Upper lobe of right lung (tissue), 1 donor: ENCODE data around the gene ADGRV1. TPM values are rescaled to one million over a fixed set of nuclear protein-coding genes. Genes with fewer than 3 reads are reported as not detected.

Experiments used
- ATAC-seq: fragments of 200-7000 bp; cut with Tn5 transposase; one replicate; pipeline ENCODE4 v1.9.1; 2020; ENCODE audit warnings: mild to moderate bottlenecking, moderate library complexity
- DNase-seq: peaks from one replicate; pipeline ENCODE4 v3.0.0-alpha.2; 2020
- H3K27ac ChIP-seq: fragments of 200-600 bp; one replicate; pipeline ENCODE4 v1.8.0; 2022
- H3K27me3 ChIP-seq: fragments of 200-600 bp; one replicate; pipeline ENCODE4 v1.8.0; 2022; ENCODE audit warnings: mild to moderate bottlenecking
- H3K36me3 ChIP-seq: fragments of 200-600 bp; one replicate; pipeline ENCODE4 v1.8.0; 2022
- H3K4me1 ChIP-seq: fragments of 200-600 bp; one replicate; pipeline ENCODE4 v1.8.0; 2022
- H3K4me3 ChIP-seq: fragments of 200-600 bp; one replicate; pipeline ENCODE4 v1.8.0; 2022; ENCODE audit warnings: mild to moderate bottlenecking
- H3K9me3 ChIP-seq: fragments of 200-600 bp; one replicate; pipeline ENCODE4 v1.8.0; 2022
- intact Hi-C: fragments of 100-400 bp; cut with DNase I; formaldehyde crosslinking; loops from one replicate; pipeline ENCODE4 v1.11.0; 2022
- total RNA-seq: library from RNA; stranded (reverse); fragmentation: NEBNext Ultra II Directional; extraction: Animal tissue kit (Norgen Biotek cat#: 25700); gene quantifications from one replicate; pipeline ENCODE4 v1.2.1, GENCODE V29; 2021
- TF ChIP-seq, protein P1 (sequence below): fragments of 200-600 bp; IDR thresholded peaks from one replicate; pipeline ENCODE4 v1.8.0; 2022; ENCODE audit warnings: antibody characterized with exemption
- donor health status: DM: no; HTN: yes; CAD: no; lungs with severe emphysema.

The ADGRV1 gene
- total RNA-seq, 1 donor from 2014 or later = 47.1 TPM

GRCh38 chr5:90898326-90899013, 339.9 kb downstream of the ADGRV1 start:
- H3K36me3 ChIP-seq = no peaks in the 10 kb centered on the region
- H3K4me1 ChIP-seq = no peaks in the 10 kb centered on the region
- H3K27me3 ChIP-seq = no peaks in the 10 kb centered on the region
- TF ChIP-seq, protein P1, sequence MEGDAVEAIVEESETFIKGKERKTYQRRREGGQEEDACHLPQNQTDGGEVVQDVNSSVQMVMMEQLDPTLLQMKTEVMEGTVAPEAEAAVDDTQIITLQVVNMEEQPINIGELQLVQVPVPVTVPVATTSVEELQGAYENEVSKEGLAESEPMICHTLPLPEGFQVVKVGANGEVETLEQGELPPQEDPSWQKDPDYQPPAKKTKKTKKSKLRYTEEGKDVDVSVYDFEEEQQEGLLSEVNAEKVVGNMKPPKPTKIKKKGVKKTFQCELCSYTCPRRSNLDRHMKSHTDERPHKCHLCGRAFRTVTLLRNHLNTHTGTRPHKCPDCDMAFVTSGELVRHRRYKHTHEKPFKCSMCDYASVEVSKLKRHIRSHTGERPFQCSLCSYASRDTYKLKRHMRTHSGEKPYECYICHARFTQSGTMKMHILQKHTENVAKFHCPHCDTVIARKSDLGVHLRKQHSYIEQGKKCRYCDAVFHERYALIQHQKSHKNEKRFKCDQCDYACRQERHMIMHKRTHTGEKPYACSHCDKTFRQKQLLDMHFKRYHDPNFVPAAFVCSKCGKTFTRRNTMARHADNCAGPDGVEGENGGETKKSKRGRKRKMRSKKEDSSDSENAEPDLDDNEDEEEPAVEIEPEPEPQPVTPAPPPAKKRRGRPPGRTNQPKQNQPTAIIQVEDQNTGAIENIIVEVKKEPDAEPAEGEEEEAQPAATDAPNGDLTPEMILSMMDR = no peak
- intact Hi-C loops = no loop called here
- H3K9me3 ChIP-seq = no peaks in the 10 kb centered on the region
- DNase-seq (no peak), ATAC-seq (no peak)
- no peak overlapping the region for H3K27ac ChIP-seq
- H3K4me3 ChIP-seq = no peak overlapping the region

DNA sequence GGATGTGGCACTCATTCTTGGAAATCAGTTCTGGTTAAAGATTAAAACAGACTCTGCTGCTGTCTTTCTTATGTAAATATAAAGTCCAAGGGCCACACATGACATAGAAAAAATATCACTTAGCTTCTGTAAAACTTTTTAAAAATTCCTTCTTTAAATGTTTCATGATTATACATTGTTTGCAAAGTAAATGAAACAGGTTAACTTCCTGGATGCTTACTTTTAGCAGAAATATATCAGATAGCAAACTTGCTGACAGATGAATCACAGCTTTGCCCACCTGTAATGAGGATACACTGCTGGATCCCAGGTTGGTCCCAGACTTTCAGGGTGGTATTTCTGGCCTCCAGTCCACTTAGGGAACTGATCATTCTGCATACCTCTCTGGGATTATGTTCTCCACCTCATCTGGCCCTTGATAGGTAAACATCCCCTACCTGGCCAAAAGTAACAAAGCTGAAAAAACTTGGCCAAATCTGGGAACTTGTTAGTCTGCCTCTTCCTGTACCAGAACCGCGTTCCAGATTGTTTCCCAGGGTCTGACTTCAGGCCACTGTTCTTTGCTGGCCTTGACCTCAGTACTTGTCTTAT, 340.5 kb downstream of the ADGRV1 start:
- Histone ChIP-seq H3K4me1 (no peaks in the 10 kb centered on the region), H3K36me3 (no peaks in the 10 kb centered on the region), H3K27me3 (no peaks in the 10 kb centered on the region), H3K27ac (no peak overlapping the region), H3K4me3 (no peak overlapping the region), H3K9me3 (no peaks in the 10 kb centered on the region)
- ATAC-seq (no peak), DNase-seq (no peak)
- TF ChIP-seq, protein P1 = no peak
- intact Hi-C loops = no loop called here

- Histone ChIP-seq H3K27ac (no peak overlapping the region), H3K9me3 (no peaks in the 10 kb centered on the region), H3K27me3 (no peaks in the 10 kb centered on the region), H3K36me3 (no peaks in the 10 kb centered on the region), H3K4me1 (no peaks in the 10 kb centered on the region), H3K4me3 (no peak overlapping the region)
- intact Hi-C loops = no loop called here
- DNase-seq = no peak
- ATAC-seq = no peak
- TF ChIP-seq, protein P1 = no peak
These were observed 342.7 kb downstream of the ADGRV1 start for GRCh38 chr5:90901261-90901660.

DNA sequence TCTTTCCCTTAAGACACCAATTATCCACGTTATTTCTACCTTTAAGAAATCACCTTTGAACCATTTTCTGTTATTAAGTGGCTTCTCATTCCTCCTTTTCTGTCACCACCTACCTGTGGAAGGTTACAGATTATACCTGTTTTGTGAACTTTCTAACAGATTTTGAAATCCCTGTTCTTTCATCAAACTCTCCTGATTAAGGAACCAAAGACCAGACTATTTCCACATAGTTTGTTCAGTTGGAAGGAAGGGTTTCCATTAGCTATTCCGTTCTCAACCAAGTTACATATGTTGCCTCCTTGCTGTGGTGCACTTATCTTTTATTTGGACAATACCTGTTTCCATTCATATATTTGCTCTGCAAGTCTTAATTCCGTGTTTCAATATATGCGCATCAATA, 343.6 kb downstream of the ADGRV1 start:
- Histone ChIP-seq H3K27ac (no peak overlapping the region), H3K4me3 (no peak overlapping the region), H3K9me3 (no peaks in the 10 kb centered on the region), H3K36me3 (no peaks in the 10 kb centered on the region), H3K27me3 (no peaks in the 10 kb centered on the region), H3K4me1 (no peaks in the 10 kb centered on the region)
- TF ChIP-seq, protein P1 = no peak
- no peak for ATAC-seq
- DNase-seq = no peak
- intact Hi-C loops = no loop called here

DNA sequence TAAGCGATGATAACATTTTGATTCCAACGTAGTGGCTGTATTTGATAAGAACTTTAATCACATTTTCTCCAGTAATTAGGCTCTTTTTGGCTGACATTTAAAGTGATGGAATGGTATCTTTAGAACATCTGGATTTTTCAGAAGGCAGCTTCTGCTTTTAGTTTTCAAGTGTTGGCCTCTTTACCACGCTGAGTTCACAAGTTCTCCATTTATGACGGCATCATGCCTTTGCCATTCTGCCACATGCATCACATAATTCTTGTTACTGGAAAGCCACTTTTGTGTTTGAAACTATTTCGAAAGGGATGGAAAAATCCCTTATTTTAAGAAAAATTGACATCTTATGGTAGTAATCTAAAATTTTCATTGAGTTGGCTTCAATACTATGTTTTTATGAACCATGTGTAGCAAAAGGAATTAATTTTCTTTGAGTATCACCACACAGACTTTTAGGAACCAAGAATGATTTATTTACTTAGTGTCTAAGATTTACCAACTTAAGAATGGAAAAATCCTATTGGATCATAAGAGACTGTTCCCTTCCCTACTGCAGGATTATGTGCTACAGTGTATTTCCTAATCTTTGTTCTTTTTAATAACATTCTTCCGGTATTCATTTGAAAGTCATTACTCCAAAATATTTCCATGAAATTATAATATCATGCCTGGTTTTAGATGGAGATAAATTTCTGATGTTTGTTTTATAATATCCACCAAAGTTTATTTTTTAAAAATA, 344.2 kb downstream of the ADGRV1 start:
- Histone ChIP-seq H3K9me3 (no peaks in the 10 kb centered on the region), H3K27ac (no peak overlapping the region), H3K4me3 (no peak overlapping the region), H3K36me3 (no peaks in the 10 kb centered on the region), H3K27me3 (no peaks in the 10 kb centered on the region), H3K4me1 (no peaks in the 10 kb centered on the region)
- DNase-seq (no peak), ATAC-seq (no peak)
- intact Hi-C loops = no loop called here
- TF ChIP-seq, protein P1 = no peak
